Neural crest cell (in vitro differentiated cells): ENCODE data around the gene TNFRSF18. TPM values are rescaled to one million over a fixed set of nuclear protein-coding genes. Genes with fewer than 3 reads are reported as not detected.
"Not testable (repeated sequence)": the region's sequence is repeated elsewhere in the genome, so short reads cannot be mapped to it uniquely, and the experiment has no call there.

Source experiments
- DNase-seq: peaks from one replicate; pipeline ENCODE4 v3.0.0; 2021; ENCODE audit warnings: low read depth, mixed read lengths, low spot score
- H3K27ac Mint-ChIP-seq: one replicate; pipeline ENCODE4 v1.8.0; 2021; ENCODE audit warnings: mild to moderate bottlenecking, mixed read lengths; ENCODE audit not compliant: unreplicated experiment
- H3K27me3 Mint-ChIP-seq: 2 replicates; pipeline ENCODE4 v1.8.0; 2021; ENCODE audit warnings: low read depth, mild to moderate bottlenecking, mixed read lengths
- H3K36me3 Mint-ChIP-seq: 2 replicates; pipeline ENCODE4 v1.8.0; 2021; ENCODE audit warnings: low read depth, mild to moderate bottlenecking, mixed read lengths
- H3K4me1 Mint-ChIP-seq: 2 replicates; pipeline ENCODE4 v1.8.0; 2021; ENCODE audit warnings: mixed read lengths
- H3K4me3 Mint-ChIP-seq: one replicate; pipeline ENCODE4 v1.8.0; 2021; ENCODE audit warnings: mild to moderate bottlenecking, mixed read lengths
- H3K9me3 Mint-ChIP-seq: 2 replicates; pipeline ENCODE4 v1.8.0; 2021; ENCODE audit warnings: mixed read lengths
- total RNA-seq: library from RNA; stranded (reverse); gene quantifications from 2 replicates; pipeline ENCODE4 v1.2.1, GENCODE V29; 2021
- TF ChIP-seq, protein P1 (sequence below): fragments of 200-600 bp; sonication (generic); conservative IDR thresholded peaks from 2 replicates; pipeline ENCODE4 v1.5.0; 2021; ENCODE audit warnings: antibody characterized with exemption, mild to moderate bottlenecking

Gene TNFRSF18
- total RNA-seq, 1 donor from 2014 or later, result not detected

DNA sequence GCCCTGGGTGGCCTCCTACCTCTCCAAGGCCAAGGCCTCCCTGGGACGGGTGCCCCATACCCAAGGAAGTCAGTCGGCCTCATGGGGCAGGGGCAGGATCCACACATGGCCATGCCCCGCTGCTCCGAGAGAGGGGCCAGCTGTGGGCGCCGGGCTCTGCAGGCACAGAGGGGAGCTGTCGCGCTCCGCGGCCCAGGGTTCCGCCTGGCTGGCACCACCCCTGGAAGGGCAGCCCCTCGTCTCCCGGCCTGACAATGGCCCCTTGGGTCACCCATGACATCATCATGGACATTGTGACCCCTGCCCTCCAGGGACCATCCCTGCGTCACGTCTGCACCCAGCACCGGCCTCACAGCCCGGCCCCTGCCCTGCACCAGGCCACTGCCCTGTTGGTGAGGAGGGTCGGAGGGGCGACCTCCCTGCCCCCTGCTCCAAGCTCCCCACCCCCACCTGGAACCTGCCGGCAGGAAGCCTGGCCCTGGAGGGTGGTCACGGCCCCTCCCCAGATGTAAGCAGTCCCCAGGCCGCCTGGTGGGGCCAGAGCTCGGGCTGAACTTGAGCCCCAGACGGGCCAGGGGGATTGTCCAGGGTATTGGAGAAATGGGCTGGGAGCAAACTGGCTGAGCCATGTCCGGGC lies 26.9 kb downstream of the TNFRSF18 start:
- DNase-seq, result no peak
- H3K36me3 Mint-ChIP-seq, result no peaks in the 10 kb centered on the region
- peaks cover 11% of the 10 kb centered on the region for H3K4me1 Mint-ChIP-seq
- H3K4me3 Mint-ChIP-seq, result no peak overlapping the region
- TF ChIP-seq, protein P1, sequence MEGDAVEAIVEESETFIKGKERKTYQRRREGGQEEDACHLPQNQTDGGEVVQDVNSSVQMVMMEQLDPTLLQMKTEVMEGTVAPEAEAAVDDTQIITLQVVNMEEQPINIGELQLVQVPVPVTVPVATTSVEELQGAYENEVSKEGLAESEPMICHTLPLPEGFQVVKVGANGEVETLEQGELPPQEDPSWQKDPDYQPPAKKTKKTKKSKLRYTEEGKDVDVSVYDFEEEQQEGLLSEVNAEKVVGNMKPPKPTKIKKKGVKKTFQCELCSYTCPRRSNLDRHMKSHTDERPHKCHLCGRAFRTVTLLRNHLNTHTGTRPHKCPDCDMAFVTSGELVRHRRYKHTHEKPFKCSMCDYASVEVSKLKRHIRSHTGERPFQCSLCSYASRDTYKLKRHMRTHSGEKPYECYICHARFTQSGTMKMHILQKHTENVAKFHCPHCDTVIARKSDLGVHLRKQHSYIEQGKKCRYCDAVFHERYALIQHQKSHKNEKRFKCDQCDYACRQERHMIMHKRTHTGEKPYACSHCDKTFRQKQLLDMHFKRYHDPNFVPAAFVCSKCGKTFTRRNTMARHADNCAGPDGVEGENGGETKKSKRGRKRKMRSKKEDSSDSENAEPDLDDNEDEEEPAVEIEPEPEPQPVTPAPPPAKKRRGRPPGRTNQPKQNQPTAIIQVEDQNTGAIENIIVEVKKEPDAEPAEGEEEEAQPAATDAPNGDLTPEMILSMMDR, result no peak
- H3K27ac Mint-ChIP-seq, result no peak overlapping the region
- peaks cover 24% of the 10 kb centered on the region for H3K27me3 Mint-ChIP-seq
- H3K9me3 Mint-ChIP-seq, result no peaks in the 10 kb centered on the region

DNA sequence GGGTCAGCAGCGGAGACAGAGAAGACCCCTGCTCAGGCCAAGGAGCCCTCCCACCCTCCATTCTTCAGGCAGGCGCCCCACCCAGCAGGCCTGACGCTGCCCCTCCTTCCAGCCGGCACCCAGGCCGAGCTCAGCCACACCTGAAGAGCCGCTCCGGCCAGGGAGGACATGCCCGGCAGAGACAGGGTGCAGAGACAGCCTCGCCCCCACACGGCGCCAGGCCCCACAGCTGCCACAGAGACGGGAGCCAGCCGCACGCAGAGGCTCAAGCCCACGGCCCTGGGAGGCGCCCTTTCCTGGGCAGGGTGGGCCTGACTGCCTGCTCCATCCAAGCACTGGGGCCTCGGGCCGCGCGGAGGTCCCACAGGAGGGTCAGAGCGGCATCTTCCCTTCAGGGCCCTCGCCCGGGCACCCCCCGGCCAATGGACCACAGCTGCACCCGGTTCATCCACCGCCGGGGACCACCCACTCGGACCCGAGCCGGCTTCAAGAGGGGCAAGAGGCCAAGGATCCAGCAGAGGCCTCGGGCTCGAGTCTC lies 27.5 kb downstream of the TNFRSF18 start:
- TF ChIP-seq, protein P1, result no peak
- Mint-ChIP-seq H3K27me3 (peaks cover 29% of the 10 kb centered on the region), H3K9me3 (no peaks in the 10 kb centered on the region), H3K36me3 (no peaks in the 10 kb centered on the region), H3K4me3 (no peak overlapping the region), H3K27ac (no peak overlapping the region), H3K4me1 (peaks cover 11% of the 10 kb centered on the region)
- no peak for DNase-seq

DNA sequence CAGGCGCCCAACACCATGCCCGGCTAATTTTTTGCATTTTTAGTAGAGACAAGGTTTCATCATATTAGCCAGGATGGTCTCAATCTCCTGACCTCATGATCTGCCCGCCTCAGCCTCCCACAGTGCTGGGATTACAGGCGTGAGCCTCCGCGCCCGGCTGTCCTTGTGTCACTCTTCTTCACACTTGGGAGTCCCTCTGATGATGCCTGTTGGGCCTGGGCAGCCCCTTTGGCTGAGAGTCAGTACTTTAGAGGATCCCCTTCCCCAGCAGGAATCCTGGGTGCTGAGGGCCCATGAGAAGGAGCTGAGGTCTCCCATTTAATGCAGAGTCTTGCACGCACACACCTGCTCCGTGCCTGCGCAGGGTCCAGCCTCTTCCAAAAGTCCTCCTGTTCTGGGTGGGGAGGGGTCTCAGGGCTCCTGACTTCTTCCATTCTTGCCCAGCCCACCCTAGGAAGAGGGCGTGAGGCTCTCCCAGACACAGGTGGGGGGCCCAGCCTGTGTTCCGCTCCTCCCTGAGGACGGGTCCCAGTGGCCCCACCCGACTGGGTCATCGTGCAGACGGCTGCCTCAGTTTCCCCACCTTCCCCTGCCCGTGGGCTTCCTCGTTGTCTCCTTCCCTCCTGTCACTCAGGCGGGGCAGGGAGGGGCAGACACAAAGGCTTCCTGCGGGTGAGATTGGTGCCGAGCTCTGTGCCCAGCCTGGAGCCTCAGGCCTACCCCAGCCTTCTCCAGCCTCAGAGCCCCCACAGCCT lies 28.8 kb downstream of the TNFRSF18 start:
- Mint-ChIP-seq H3K27me3 (peaks cover 29% of the 10 kb centered on the region), H3K27ac (no peak overlapping the region), H3K36me3 (no peaks in the 10 kb centered on the region), H3K4me3 (no peak overlapping the region), H3K4me1 (peaks cover 11% of the 10 kb centered on the region), H3K9me3 (no peaks in the 10 kb centered on the region)
- DNase-seq, result no peak
- TF ChIP-seq, protein P1, result no peak

DNA sequence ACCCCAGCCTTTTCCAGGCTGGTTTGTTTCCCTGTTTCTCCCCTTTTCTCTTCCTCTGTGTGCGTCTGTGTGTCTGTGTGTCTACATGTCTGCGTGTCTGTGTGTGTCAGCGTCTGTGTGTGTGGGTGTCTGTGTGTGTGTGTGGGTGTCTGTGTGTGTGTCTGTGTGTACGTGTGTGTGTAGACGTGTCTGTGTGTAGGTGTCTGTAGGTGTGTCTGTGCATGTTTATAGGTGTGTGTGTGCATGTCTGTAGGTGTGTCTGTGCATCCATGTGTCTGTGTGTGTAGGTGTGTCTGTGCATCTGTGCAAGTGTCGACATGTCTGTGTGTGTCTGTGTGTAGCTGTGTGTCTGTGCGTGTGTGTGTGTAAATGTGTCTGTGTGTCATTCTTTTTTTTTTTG lies 29.5 kb downstream of the TNFRSF18 start:
- Mint-ChIP-seq H3K27ac (no peak overlapping the region), H3K4me1 (peaks cover 11% of the 10 kb centered on the region), H3K36me3 (no peaks in the 10 kb centered on the region), H3K27me3 (peaks cover 29% of the 10 kb centered on the region), H3K4me3 (no peak overlapping the region), H3K9me3 (no peaks in the 10 kb centered on the region)
- no peak for DNase-seq
- TF ChIP-seq, protein P1, result no peak

DNA sequence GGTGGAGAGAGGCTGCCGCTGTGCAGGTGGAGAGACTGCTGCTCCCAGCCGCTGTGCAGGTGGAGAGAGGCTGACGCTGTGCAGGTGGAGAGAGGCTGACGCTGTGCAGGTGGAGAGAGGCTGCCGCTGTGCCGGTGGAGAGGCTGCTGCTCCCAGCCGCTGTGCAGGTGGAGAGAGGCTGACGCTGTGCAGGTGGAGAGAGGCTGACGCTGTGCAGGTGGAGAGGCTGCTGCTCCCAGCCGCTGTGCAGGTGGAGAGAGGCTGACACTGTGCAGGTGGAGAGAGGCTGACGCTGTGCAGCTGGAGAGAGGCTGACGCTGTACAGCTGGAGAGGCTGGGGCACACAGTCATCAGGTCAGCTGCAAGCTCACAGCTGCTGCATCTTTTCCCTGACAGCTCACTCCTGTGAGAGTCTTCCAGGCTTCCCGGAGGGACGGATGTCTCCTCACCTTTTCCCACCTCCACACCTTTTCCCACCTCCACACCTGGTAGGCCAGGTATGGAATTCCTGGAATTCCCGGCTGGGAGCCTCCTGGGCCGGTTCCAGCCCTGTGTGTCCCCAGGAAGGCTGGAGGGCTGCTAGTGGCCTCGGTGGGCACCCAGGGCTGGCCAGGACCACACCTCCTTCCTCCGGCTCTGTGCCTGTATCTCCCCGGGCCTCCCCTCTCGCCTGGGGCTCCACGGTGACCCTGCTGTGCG lies 30.2 kb downstream of the TNFRSF18 start:
- DNase-seq, H3K4me1 Mint-ChIP-seq, H3K36me3 Mint-ChIP-seq, H3K4me3 Mint-ChIP-seq, H3K9me3 Mint-ChIP-seq, H3K27ac Mint-ChIP-seq: not testable (repeated sequence)
- peaks cover 29% of the 10 kb centered on the region for H3K27me3 Mint-ChIP-seq
